ENCODE results near the gene BCDIN3D.

DNA sequence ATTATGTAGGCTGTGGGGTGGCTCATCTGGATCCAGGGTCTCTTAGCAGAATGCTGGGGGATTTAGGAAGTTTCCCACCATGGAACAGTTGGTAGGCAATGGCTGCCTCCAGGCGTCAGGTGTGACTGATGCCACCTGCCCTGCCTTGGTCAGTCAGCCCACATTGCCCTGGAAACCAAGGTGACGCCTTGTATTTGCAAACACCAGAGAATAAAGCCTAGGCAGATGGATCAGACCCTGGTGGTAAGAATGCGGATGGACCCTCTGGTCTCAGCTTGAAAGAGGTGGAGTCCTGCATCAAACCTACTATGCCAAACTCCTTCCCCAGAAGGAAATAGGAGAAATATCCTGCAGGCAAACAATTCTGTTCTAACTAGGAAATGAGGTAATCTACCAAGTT lies 52.9 kb downstream of the BCDIN3D start:
- TF ChIP-seq CTCF (IDR thresholded peaks at IDR 0.05; ENCODE audit: insufficient read depth, low read depth, low read length) (no peak), EZH2 (IDR thresholded peaks at IDR 0.05; ENCODE audit: insufficient read depth, low read length) (no peak)

All from astrocyte (in vitro differentiated cells and primary cell).